DND-41 (cell line): Measurements from ENCODE around the gene CHID1.

ENCODE experiments used
- ATAC-seq: fragments of 200-7000 bp; cut with Tn5 transposase; 3 replicates; pipeline ENCODE4 v1.9.1; 2021; ENCODE audit warnings: low read depth; ENCODE audit not compliant: insufficient read depth
- DNase-seq: peaks from one replicate; pipeline ENCODE4 v3.0.0-alpha.2; 2020
- H2AFZ ChIP-seq: 2 replicates; pipeline ENCODE4 v1.6.0; 2012; ENCODE audit warnings: low read depth, low read length
- H3K27ac ChIP-seq: 2 replicates; pipeline ENCODE4 v1.5.1; 2012; ENCODE audit warnings: low read length, inconsistent platforms
- H3K27me3 ChIP-seq: fragments of 200-600 bp; sonication (generic); 2 replicates; pipeline ENCODE4 v1.6.0; 2012; ENCODE audit warnings: low read length, mild to moderate bottlenecking, inconsistent platforms; ENCODE audit not compliant: insufficient read depth, poor library complexity
- H3K36me3 ChIP-seq: 2 replicates; pipeline ENCODE4 v1.5.1; 2012; ENCODE audit warnings: low read length, inconsistent platforms; ENCODE audit not compliant: insufficient read depth
- H3K4me1 ChIP-seq: 2 replicates; pipeline ENCODE4 v1.5.1; 2012; ENCODE audit warnings: mild to moderate bottlenecking, low read length; ENCODE audit not compliant: insufficient read depth
- H3K4me2 ChIP-seq: 2 replicates; pipeline ENCODE4 v1.6.0; 2012; ENCODE audit warnings: mild to moderate bottlenecking, moderate library complexity, low read length, inconsistent platforms; ENCODE audit not compliant: insufficient read depth
- H3K4me3 ChIP-seq, 2 experiments: fragments of 200-600 bp in 1 of 2; shearing (Covaris generic) in 1 of 2; 2 replicates each; pipeline ENCODE4 v1.5.1; 2012 to 2016; ENCODE audit warnings: inconsistent platforms in 2 of 2, low read length in 2 of 2, mild to moderate bottlenecking in 2 of 2, low read depth in 1 of 2, moderate library complexity in 1 of 2
- H3K79me2 ChIP-seq: 2 replicates; pipeline ENCODE4 v1.6.0; 2012; ENCODE audit warnings: low read length, inconsistent platforms; ENCODE audit not compliant: insufficient read depth
- H3K9ac ChIP-seq: 2 replicates; pipeline ENCODE4 v1.6.0; 2012; ENCODE audit warnings: low read depth, mild to moderate bottlenecking, inconsistent platforms, low read length, moderate library complexity
- H3K9me3 ChIP-seq: 2 replicates; pipeline ENCODE4 v1.5.1; 2012; ENCODE audit warnings: low read length, moderate library complexity, mild to moderate bottlenecking, inconsistent platforms; ENCODE audit not compliant: insufficient read depth, severe bottlenecking
- H4K20me1 ChIP-seq: 2 replicates; pipeline ENCODE4 v1.6.0; 2012; ENCODE audit warnings: low read length; ENCODE audit not compliant: insufficient read depth
- EZH2 ChIP-seq: IDR thresholded peaks from 3 replicates; pipeline ENCODE4 v1.6.1; 2012; ENCODE audit warnings: borderline replicate concordance, low read depth, mild to moderate bottlenecking, moderate library complexity, low read length, inconsistent platforms; ENCODE audit not compliant: severe bottlenecking
- TF ChIP-seq, protein P1 (sequence below): IDR thresholded peaks from 2 replicates; pipeline ENCODE4 v1.5.1; 2012; ENCODE audit warnings: borderline replicate concordance, low read length, moderate library complexity, mild to moderate bottlenecking; ENCODE audit not compliant: poor library complexity, severe bottlenecking; ENCODE audit errors: extremely low read depth

The CHID1 gene

DNA sequence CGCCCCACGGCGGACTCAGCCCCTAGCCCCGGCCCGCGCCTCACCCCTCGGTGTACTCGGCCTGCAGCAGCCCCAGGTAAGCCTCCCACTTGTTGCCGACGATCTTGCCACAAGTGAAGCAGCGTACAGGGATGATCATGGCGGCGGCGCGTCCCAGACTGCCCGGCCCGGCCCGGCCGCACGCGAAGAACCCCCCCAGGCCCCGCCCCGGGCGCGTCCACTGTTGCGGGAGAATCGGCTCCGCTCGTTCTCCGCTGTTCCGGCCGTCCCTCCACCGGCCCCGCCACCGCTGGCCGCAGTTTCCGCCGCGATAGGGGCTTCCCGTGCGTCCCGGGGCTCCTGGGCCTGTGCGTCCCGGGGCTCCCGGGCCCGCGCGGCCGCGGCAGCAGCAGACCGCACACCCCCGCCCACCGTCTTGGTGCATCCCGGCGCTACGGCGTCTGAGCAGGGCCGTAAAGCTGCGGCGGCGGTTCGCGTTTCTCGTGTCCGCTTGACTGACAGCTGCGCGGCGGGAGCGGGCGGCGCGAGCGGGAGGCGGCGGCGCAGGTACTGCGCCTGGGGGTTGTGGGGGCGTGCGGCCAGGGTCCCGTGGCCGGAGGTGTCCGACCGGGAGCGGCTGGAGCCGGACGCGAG, 68.1 kb downstream of the CHID1 start, which contains the start of the genes POLR2L and TSPAN4:
Gene POLR2L (minus strand): TSS at position 160 of the 633 bp plus-strand sequence. CDS start 21 bp downstream, at position 139.
Gene TSPAN4 (plus strand): TSS at position 483 of the 633 bp plus-strand sequence. CDS start 7,453 bp downstream, outside the sequence.
- peak; percentile 85 for DNase-seq
- TF ChIP-seq, protein P1, sequence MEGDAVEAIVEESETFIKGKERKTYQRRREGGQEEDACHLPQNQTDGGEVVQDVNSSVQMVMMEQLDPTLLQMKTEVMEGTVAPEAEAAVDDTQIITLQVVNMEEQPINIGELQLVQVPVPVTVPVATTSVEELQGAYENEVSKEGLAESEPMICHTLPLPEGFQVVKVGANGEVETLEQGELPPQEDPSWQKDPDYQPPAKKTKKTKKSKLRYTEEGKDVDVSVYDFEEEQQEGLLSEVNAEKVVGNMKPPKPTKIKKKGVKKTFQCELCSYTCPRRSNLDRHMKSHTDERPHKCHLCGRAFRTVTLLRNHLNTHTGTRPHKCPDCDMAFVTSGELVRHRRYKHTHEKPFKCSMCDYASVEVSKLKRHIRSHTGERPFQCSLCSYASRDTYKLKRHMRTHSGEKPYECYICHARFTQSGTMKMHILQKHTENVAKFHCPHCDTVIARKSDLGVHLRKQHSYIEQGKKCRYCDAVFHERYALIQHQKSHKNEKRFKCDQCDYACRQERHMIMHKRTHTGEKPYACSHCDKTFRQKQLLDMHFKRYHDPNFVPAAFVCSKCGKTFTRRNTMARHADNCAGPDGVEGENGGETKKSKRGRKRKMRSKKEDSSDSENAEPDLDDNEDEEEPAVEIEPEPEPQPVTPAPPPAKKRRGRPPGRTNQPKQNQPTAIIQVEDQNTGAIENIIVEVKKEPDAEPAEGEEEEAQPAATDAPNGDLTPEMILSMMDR = no peak
- TF ChIP-seq EZH2 = no peak
- Histone ChIP-seq H3K4me1 (peaks cover 39% of the 10 kb centered on the region), H3K27me3 (no peaks in the 10 kb centered on the region), H3K4me2 (peak within 1 kb of the TSS; percentile 91), H3K36me3 (peaks cover 36% of the 10 kb centered on the region), H3K79me2 (peaks cover 21% of the 10 kb centered on the region), H3K9me3 (no peaks in the 10 kb centered on the region), H3K27ac (peak within 1 kb of the TSS; percentile 87), H3K9ac (peak within 1 kb of the TSS; percentile 91), H2AFZ (peak within 1 kb of the TSS; percentile 90), H3K4me3 (peak within 1 kb of the TSS; percentile 98 to 100), H4K20me1 (peaks cover 27% of the 10 kb centered on the region; the same call in 1 of the 2 replicates)
- ATAC-seq = peak; percentile 74

DNA sequence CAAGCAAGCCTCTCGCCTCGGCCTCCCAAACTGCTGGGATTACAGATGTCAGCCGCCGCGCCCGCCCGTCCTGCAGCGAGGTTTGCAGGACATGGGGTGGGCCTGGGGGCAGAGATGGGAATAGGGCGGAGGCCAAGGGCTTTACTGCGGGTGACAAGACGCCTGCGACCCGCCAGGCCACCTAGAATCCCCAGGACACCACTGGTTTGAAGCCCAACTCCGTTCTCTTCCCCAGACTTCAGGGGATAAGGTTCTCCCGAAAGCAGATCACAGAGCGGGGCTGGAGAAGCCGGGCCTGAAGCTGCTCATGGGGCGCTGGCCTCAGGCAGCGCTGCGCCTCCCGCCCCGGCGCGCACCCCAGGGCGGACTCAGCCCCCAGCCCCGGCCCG, 68.6 kb downstream of the CHID1 start:
- peaks cover 27% of the 10 kb centered on the region; the same call in 1 of the 2 replicates for H4K20me1 ChIP-seq
- H3K4me1 ChIP-seq = peaks cover 39% of the 10 kb centered on the region
- peak overlapping the region; percentile 98 to 100 for H3K4me3 ChIP-seq
- ATAC-seq (peak; percentile 54), DNase-seq (no peak)
- H3K27me3 ChIP-seq = no peaks in the 10 kb centered on the region
- H3K79me2 ChIP-seq = peaks cover 21% of the 10 kb centered on the region
- TF ChIP-seq, protein P1 = no peak
- no peak for TF ChIP-seq EZH2
- peak overlapping the region; percentile 90 for H2AFZ ChIP-seq
- H3K9ac ChIP-seq = peak overlapping the region; percentile 91
- no peaks in the 10 kb centered on the region for H3K9me3 ChIP-seq
- peak overlapping the region; percentile 91 for H3K4me2 ChIP-seq
- peak overlapping the region; percentile 87 for H3K27ac ChIP-seq
- H3K36me3 ChIP-seq = peaks cover 41% of the 10 kb centered on the region

DNA sequence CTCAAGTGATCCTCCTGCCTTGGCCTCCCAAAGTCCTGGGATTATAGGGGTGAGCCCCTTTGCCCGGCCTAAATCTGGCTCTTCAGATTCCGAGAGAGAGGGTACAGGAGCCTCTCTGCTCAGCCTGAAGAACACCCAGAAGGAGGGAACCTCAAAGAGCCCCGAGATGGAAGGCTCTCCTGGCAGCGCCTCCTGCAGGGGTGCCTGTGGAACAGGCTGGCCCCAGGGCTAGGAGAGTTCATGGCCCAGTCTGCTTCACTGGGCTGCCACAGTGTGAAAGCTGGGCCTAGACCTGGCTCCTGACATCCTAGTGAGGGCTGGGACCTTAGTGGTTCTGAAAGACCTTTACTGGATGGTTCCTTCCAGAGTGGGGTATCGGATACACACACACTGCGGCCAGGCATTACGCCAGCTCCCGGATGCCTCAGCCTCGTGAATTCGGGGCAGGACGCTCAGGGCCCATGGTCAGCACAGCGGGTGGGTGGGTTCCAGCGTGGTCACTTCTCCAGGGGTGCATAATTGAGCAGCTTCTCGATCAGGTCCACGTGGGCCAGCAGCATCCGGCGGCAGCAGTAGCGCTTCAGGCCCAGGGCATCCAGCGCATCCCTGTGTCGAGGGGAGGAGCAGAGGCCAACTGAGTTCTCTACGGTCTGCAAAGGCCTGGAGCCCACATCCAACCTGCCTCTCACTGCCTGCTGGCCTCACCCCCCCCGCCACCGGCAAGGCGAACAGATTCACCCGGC, 70.6 kb downstream of the CHID1 start:
- TF ChIP-seq EZH2 = no peak
- TF ChIP-seq, protein P1 = peak; percentile 46
- Histone ChIP-seq H3K36me3 (peaks cover 45% of the 10 kb centered on the region), H3K9me3 (no peaks in the 10 kb centered on the region), H3K4me1 (peaks cover 38% of the 10 kb centered on the region), H3K27ac (no peak overlapping the region), H3K79me2 (peaks cover 21% of the 10 kb centered on the region), H3K27me3 (no peaks in the 10 kb centered on the region), H4K20me1 (peaks cover 28% of the 10 kb centered on the region; the same call in 1 of the 2 replicates), H2AFZ (no peak overlapping the region), H3K9ac (peak overlapping the region; percentile 91; the same call in 1 of the 2 replicates), H3K4me2 (peak overlapping the region; percentile 91; the same call in 1 of the 2 replicates), H3K4me3 (peak overlapping the region in 1 of 2 experiments; percentile 98; a peak in 1 of 4 replicates)
- no peak for DNase-seq
- no peak for ATAC-seq
